Suprapubic skin (tissue), 4 donors: ENCODE measurements around the gene CEP295NL. TPM values are rescaled to one million over a fixed set of nuclear protein-coding genes. Genes with fewer than 3 reads are reported as not detected.

Source experiments
- DNase-seq, 2 donors: peaks; one replicate each; pipeline ENCODE4 v3.0.0-alpha.2; 2019; ENCODE audit warnings: low spot score in 2 of 2
- H3K27ac ChIP-seq: fragments of 200-600 bp; sonication (generic); one replicate; pipeline ENCODE4 v1.5.1; 2019
- H3K27me3 ChIP-seq: fragments of 200-600 bp; sonication (generic); one replicate; pipeline ENCODE4 v1.5.1; 2019
- H3K36me3 ChIP-seq: fragments of 200-600 bp; sonication (generic); one replicate; pipeline ENCODE4 v1.5.1; 2019
- H3K4me1 ChIP-seq: fragments of 200-600 bp; sonication (generic); one replicate; pipeline ENCODE4 v1.5.1; 2019
- H3K4me3 ChIP-seq: fragments of 200-600 bp; sonication (generic); one replicate; pipeline ENCODE4 v1.5.1; 2019; ENCODE audit warnings: mild to moderate bottlenecking
- H3K9me3 ChIP-seq: fragments of 200-600 bp; sonication (generic); one replicate; pipeline ENCODE4 v1.5.1; 2019
- EP300 ChIP-seq: sonication (generic); formaldehyde crosslinking; IDR thresholded peaks from one replicate; pipeline ENCODE4 v1.6.1; 2017; ENCODE audit warnings: antibody characterized with exemption
- POLR2A ChIP-seq, 2 donors: fragments of 450-650 bp; IDR thresholded peaks; one replicate each; pipeline ENCODE4 v1.6.1; 2017; ENCODE audit warnings: antibody characterized with exemption in 2 of 2, mild to moderate bottlenecking in 2 of 2, moderate library complexity in 2 of 2
- POLR2AphosphoS5 ChIP-seq, 3 donors: sonication (generic); formaldehyde crosslinking; IDR thresholded peaks; one replicate each; pipeline ENCODE4 v1.6.1; 2017; ENCODE audit warnings: antibody characterized with exemption in 3 of 3
- WGBS: methylation state at CpG from one replicate; pipeline ENCODE4 v1.1.5; 2018; 5-methylcytosine and 5-hydroxymethylcytosine counted together
- total RNA-seq, 4 donors: library from RNA; depleted of rRNA; stranded (reverse); fragments of >200 nt; gene quantifications; one replicate each; pipeline ENCODE4 v1.1.0, GENCODE V29; 2016
- TF ChIP-seq, protein P1 (sequence below), 2 donors: fragments of 200-600 bp in 1 of 2; fragments of 450-650 bp in 1 of 2; sonication (generic) in 1 of 2; IDR thresholded peaks; one replicate each; pipeline ENCODE4 v1.5.1; 2016 to 2019; ENCODE audit warnings: antibody characterized with exemption in 2 of 2, mild to moderate bottlenecking in 1 of 2, moderate library complexity in 1 of 2

Gene CEP295NL
- total RNA-seq, 4 donors from 2014 or later: 2.4 to 11.1 (median 3.5) TPM

DNA sequence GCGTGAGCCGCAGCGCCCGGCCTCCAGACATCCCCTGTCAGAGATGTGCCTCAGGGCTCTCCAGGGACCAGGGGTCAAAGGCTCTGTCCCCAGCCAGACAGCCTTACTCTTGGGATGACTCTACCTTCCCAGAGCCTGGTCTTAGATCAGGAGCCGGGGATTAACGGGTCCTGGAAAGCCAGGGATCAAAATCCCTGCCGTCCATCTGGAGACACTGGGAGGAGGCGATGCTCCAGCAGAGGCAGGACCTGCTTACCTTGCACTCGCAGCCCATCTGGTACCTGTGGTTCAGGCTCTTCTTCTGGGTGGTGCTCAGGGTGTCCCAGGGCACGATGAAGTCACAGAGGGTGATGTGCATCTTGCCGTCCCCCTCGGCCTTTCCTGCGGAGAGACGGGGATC lies 45.7 kb downstream of the CEP295NL start:
- Histone ChIP-seq H3K27me3 (no peaks in the 10 kb centered on the region), H3K9me3 (no peaks in the 10 kb centered on the region), H3K27ac (no peak overlapping the region), H3K36me3 (peaks cover 47% of the 10 kb centered on the region), H3K4me3 (no peak overlapping the region), H3K4me1 (peaks cover 10% of the 10 kb centered on the region)
- 97% methylated on average over 10 of the region's 14 CpGs for WGBS
- no peak for TF ChIP-seq EP300
- TF ChIP-seq POLR2AphosphoS5 (IDR thresholded peaks at IDR 0.05): no peak
- TF ChIP-seq POLR2A (IDR thresholded peaks at IDR 0.05): no peak
- TF ChIP-seq, protein P1, sequence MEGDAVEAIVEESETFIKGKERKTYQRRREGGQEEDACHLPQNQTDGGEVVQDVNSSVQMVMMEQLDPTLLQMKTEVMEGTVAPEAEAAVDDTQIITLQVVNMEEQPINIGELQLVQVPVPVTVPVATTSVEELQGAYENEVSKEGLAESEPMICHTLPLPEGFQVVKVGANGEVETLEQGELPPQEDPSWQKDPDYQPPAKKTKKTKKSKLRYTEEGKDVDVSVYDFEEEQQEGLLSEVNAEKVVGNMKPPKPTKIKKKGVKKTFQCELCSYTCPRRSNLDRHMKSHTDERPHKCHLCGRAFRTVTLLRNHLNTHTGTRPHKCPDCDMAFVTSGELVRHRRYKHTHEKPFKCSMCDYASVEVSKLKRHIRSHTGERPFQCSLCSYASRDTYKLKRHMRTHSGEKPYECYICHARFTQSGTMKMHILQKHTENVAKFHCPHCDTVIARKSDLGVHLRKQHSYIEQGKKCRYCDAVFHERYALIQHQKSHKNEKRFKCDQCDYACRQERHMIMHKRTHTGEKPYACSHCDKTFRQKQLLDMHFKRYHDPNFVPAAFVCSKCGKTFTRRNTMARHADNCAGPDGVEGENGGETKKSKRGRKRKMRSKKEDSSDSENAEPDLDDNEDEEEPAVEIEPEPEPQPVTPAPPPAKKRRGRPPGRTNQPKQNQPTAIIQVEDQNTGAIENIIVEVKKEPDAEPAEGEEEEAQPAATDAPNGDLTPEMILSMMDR (IDR thresholded peaks at IDR 0.05): no peak
- DNase-seq: no peak

DNA sequence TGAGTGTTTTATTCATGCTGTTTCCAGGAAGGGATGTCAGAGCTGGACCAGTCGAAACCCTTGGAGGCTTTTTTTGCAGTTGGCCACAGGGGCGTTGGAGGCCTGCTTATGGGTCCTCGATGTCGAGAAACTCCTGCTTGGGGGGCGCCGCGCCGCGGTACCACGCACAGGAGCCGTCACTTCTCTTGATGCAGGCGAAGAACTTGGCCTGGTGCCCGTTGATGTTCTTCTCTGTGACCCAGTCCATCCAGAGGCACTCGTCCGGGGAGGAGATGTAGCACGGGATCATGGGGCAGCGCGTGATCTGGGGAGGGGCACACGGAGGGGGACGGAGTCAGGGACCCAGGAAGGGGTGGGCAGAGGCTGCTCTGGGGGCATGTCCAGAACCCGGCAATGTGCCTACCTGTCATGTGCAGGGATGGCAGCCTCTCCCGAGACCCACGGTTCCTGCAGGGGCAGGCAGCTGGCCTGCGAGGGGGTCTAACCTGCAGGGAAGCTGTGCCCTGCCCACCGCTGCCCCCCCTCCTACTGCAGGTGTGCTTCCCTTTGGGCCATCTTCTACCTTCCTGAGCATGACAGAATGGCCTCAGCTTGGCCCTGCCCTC lies 47.3 kb downstream of the CEP295NL start:
- no peak overlapping the region for H3K4me3 ChIP-seq
- TF ChIP-seq POLR2A (IDR thresholded peaks at IDR 0.05) (no peak), POLR2AphosphoS5 (IDR thresholded peaks at IDR 0.05) (no peak), EP300 (no peak)
- TF ChIP-seq, protein P1 (IDR thresholded peaks at IDR 0.05): no peak
- 94% methylated on average over 6 of the region's 25 CpGs for WGBS
- no peaks in the 10 kb centered on the region for H3K27me3 ChIP-seq
- DNase-seq: no peak
- no peaks in the 10 kb centered on the region for H3K4me1 ChIP-seq
- no peaks in the 10 kb centered on the region for H3K9me3 ChIP-seq
- no peak overlapping the region for H3K27ac ChIP-seq
- H3K36me3 ChIP-seq: peaks cover 47% of the 10 kb centered on the region

DNA sequence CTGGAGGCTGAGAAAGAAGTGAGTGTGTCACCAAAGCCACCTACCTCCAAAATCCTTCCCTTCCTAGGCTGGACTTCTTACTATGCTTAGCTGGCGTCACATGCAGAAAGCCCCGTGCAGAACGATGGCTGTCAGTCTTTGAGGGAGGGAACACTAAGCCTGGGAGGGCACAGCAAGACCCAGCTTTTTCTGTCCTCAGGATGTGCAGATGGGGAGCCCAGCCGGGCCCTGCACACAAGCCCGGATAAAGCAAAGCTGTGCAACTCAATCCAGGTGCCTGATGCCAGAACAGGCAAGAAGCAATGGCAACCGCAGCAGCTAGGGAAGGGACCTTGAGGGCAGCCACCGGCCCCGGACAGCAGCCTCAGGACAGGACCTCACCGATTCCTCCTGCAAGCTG lies 48.5 kb downstream of the CEP295NL start:
- Histone ChIP-seq H3K4me3 (no peak overlapping the region), H3K36me3 (peaks cover 43% of the 10 kb centered on the region), H3K9me3 (no peaks in the 10 kb centered on the region), H3K27me3 (no peaks in the 10 kb centered on the region), H3K4me1 (no peaks in the 10 kb centered on the region), H3K27ac (no peak overlapping the region)
- WGBS: 75% methylated on average over 3 of the region's 9 CpGs
- DNase-seq: no peak
- TF ChIP-seq EP300: no peak
- TF ChIP-seq, protein P1 (IDR thresholded peaks at IDR 0.05): no peak
- TF ChIP-seq POLR2AphosphoS5 (IDR thresholded peaks at IDR 0.05): no peak
- TF ChIP-seq POLR2A (IDR thresholded peaks at IDR 0.05): no peak

DNA sequence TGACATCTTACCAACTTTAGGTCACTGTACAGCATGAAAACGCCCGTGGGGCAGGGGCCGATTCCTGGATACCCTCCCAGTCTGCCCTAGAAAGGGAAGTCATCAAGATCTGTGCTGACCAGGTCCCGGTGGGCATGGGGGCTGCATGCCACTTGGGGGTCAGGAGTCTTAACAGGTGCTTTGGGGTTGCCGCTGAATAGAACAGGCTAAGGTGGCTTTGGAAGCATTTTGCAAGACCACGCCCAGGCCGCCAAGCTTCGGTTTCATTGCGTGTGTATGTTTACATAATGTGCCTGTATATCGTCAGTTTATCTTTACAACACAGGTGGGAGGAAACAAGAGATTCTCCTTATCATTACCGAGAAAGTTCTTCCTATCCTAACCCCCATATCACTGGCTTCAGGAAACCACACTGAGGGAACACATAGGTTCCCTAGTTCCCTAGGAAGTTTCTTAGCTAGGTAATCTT lies 49.0 kb downstream of the CEP295NL start:
- 77% methylated on average over 10 of the region's 11 CpGs for WGBS
- TF ChIP-seq, protein P1 (IDR thresholded peaks at IDR 0.05): no peak
- no peak for TF ChIP-seq EP300
- no peak for TF ChIP-seq POLR2AphosphoS5 (IDR thresholded peaks at IDR 0.05)
- no peak for TF ChIP-seq POLR2A (IDR thresholded peaks at IDR 0.05)
- H3K9me3 ChIP-seq: no peaks in the 10 kb centered on the region
- no peak for DNase-seq
- peaks cover 43% of the 10 kb centered on the region for H3K36me3 ChIP-seq
- no peaks in the 10 kb centered on the region for H3K27me3 ChIP-seq
- no peaks in the 10 kb centered on the region for H3K4me1 ChIP-seq
- no peak overlapping the region for H3K27ac ChIP-seq
- H3K4me3 ChIP-seq: no peak overlapping the region

DNA sequence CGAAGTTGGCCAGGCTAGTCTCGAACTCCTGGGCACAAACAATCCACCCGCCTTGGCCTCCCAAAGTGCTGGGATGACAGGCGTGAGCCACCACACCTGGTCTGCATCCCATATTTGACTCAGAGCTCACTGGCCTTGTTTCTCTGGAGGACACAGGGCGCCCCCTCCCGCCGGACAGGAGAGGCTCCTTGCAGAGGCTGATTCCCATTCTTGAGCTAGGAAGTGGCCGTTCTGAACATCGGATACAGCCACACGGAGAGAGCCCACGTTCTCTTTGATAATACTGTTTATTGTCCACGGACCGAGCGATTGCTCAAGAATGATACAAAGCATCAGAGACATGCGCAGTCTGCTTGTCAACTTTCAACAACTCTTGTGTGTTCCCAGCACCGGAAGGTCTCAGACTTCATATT lies 50.3 kb downstream of the CEP295NL start:
- H3K27ac ChIP-seq: no peak overlapping the region
- TF ChIP-seq POLR2A (IDR thresholded peaks at IDR 0.05) (no peak), POLR2AphosphoS5 (IDR thresholded peaks at IDR 0.05) (no peak), EP300 (no peak)
- TF ChIP-seq, protein P1 (IDR thresholded peaks at IDR 0.05): no peak
- DNase-seq: no peak
- WGBS: 91% methylated on average over 11 of the region's 16 CpGs
- no peaks in the 10 kb centered on the region for H3K27me3 ChIP-seq
- no peak overlapping the region for H3K4me3 ChIP-seq
- peaks cover 42% of the 10 kb centered on the region for H3K36me3 ChIP-seq
- H3K9me3 ChIP-seq: no peaks in the 10 kb centered on the region
- no peaks in the 10 kb centered on the region for H3K4me1 ChIP-seq
